Thyroid gland (tissue), 4 donors: ENCODE data around the gene TTLL13.

ENCODE experiments used
- CTCF ChIP-seq, 6 experiments: fragments of 200-600 bp in 3 of 6; fragments of 450-650 bp in 3 of 6; sonication (generic) in 3 of 6; IDR thresholded peaks; one replicate each; pipeline ENCODE4 v1.5.1; 2016 to 2019; ENCODE audit warnings: antibody characterized with exemption in 6 of 6, mild to moderate bottlenecking in 2 of 6, inconsistent platforms in 1 of 6, moderate library complexity in 1 of 6
- POLR2A ChIP-seq, 2 donors: fragments of 450-650 bp; IDR thresholded peaks; one replicate each; pipeline ENCODE4 v1.6.1; 2017; ENCODE audit warnings: antibody characterized with exemption in 2 of 2, mild to moderate bottlenecking in 2 of 2, moderate library complexity in 1 of 2

DNA sequence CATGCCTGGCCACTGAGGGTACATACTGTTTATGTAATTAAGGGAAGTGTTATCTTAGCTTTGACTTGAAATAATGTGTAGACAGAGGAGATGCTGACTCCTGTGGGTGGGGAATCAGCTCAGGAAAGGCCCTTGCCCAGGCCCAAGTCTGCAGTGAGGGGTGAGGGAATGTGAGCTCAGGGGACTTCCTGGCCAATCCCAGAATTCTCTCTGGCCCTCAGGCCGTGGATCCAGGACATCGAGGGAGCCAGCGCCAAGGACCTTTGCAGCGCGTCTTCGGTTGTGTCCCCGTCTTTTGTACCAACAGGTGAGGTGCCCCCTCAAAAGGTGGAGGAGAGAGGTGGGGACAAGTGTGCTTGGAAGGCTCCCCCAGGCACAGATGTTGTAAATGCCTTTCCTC, 22.0 kb upstream of the TTLL13 start:
- TF ChIP-seq CTCF (IDR thresholded peaks at IDR 0.05), result no peak
- TF ChIP-seq POLR2A (IDR thresholded peaks at IDR 0.05), result no peak
